Neural progenitor cell (in vitro differentiated cells): ENCODE measurements around the gene GANAB.

ENCODE experiments used
- EZH2 ChIP-seq: fragments of 200-600 bp; sonication (generic); IDR thresholded peaks from 2 replicates; pipeline ENCODE4 v1.6.1; 2017; ENCODE audit warnings: antibody characterized with exemption, mild to moderate bottlenecking, moderate library complexity
- EZH2phosphoT487 ChIP-seq: fragments of 200-600 bp; sonication (generic); IDR thresholded peaks from 2 replicates; pipeline ENCODE4 v1.6.1; 2017; ENCODE audit warnings: antibody characterized with exemption
- TF ChIP-seq, protein P1 (sequence below): fragments of 200-600 bp; sonication (generic); IDR thresholded peaks from 2 replicates; pipeline ENCODE4 v1.5.1; 2017; ENCODE audit warnings: antibody characterized with exemption, mild to moderate bottlenecking

DNA sequence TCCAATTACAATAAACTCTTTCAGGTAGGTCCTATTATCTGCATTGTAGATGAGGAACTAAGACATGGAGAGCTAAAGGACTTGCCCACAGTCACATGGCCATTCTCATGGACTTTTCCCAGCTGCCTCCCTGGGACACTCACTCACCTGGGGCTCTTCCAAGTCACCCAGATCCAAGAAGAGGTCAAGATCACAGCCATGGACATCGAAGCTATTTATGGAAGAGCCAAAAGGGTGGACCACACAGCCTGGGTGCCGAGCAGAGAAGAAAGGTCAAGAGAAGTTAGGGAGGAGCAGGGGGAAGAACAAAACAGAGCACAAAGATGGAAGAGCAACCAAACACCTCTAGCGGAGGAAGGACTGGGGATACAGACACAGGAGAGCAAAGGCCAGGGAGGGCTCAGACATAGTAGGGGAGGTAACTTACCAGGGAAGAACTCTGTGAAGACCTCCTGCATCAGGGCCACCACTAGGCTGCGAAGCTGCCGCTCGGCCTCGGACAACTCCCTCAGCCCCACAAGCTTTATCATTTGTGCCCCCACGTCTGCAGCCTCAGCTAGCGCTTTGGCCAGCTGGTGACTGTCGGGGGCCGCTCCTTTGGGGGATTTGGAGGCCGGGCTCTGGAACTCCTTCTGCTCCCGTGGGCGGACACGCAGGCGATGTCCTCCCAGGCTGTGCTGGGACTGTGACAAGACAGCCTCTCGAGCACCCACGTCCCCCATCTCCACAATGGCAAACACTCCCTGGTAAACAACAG is 65.3 kb downstream of the GANAB start:
- no peak for TF ChIP-seq EZH2phosphoT487
- TF ChIP-seq, protein P1, sequence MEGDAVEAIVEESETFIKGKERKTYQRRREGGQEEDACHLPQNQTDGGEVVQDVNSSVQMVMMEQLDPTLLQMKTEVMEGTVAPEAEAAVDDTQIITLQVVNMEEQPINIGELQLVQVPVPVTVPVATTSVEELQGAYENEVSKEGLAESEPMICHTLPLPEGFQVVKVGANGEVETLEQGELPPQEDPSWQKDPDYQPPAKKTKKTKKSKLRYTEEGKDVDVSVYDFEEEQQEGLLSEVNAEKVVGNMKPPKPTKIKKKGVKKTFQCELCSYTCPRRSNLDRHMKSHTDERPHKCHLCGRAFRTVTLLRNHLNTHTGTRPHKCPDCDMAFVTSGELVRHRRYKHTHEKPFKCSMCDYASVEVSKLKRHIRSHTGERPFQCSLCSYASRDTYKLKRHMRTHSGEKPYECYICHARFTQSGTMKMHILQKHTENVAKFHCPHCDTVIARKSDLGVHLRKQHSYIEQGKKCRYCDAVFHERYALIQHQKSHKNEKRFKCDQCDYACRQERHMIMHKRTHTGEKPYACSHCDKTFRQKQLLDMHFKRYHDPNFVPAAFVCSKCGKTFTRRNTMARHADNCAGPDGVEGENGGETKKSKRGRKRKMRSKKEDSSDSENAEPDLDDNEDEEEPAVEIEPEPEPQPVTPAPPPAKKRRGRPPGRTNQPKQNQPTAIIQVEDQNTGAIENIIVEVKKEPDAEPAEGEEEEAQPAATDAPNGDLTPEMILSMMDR, result no peak
- TF ChIP-seq EZH2, result no peak
